Measurements from ENCODE around the gene PGM5. TPM values are rescaled to one million over a fixed set of nuclear protein-coding genes. Genes with fewer than 3 reads are reported as not detected.

Gene PGM5
- total and polyA plus RNA-seq, 11 donors, result 41.4 to 228 (median 175) TPM

DNA sequence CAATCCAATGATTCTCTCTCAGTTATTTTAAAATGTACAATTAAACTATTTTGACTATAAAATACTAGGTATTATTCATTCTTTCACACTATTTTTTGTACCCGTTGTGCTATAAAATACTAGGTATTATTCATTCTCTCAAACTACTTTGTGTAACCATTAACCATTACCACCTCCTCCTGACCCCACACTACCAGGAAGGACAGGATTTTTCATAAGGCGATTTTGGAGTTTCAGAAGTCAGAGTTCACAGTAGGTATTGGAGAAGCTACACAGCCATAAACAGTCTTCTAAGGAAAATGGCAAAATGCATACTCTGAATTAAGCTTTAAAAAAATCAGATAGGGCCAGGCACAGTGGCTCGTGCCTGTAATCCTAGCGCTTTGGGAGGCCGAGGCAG is 219.4 kb downstream of the PGM5 start:
- no peak for ATAC-seq
- intact Hi-C loops (cut with DNase I), result no loop called here
- Histone ChIP-seq H3K36me3 (no peaks in the 10 kb centered on the region), H3K27me3 (no peaks in the 10 kb centered on the region), H3K9me3 (no peaks in the 10 kb centered on the region), H3K4me1 (peaks cover 0 to 4% (median 0%) of the 10 kb centered on the region in 12 donors), H3K27ac (no peak overlapping the region), H3K4me3 (no peak overlapping the region)
- DNase-seq, result no peak
- TF ChIP-seq POLR2A (IDR thresholded peaks at IDR 0.05), result no peak
- TF ChIP-seq, protein P1, sequence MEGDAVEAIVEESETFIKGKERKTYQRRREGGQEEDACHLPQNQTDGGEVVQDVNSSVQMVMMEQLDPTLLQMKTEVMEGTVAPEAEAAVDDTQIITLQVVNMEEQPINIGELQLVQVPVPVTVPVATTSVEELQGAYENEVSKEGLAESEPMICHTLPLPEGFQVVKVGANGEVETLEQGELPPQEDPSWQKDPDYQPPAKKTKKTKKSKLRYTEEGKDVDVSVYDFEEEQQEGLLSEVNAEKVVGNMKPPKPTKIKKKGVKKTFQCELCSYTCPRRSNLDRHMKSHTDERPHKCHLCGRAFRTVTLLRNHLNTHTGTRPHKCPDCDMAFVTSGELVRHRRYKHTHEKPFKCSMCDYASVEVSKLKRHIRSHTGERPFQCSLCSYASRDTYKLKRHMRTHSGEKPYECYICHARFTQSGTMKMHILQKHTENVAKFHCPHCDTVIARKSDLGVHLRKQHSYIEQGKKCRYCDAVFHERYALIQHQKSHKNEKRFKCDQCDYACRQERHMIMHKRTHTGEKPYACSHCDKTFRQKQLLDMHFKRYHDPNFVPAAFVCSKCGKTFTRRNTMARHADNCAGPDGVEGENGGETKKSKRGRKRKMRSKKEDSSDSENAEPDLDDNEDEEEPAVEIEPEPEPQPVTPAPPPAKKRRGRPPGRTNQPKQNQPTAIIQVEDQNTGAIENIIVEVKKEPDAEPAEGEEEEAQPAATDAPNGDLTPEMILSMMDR (IDR thresholded peaks at IDR 0.05), result no peak
- WGBS, 4 donors, result 73 to 75% (median 75%) methylated on average over 5 of the region's 5 CpGs

DNA sequence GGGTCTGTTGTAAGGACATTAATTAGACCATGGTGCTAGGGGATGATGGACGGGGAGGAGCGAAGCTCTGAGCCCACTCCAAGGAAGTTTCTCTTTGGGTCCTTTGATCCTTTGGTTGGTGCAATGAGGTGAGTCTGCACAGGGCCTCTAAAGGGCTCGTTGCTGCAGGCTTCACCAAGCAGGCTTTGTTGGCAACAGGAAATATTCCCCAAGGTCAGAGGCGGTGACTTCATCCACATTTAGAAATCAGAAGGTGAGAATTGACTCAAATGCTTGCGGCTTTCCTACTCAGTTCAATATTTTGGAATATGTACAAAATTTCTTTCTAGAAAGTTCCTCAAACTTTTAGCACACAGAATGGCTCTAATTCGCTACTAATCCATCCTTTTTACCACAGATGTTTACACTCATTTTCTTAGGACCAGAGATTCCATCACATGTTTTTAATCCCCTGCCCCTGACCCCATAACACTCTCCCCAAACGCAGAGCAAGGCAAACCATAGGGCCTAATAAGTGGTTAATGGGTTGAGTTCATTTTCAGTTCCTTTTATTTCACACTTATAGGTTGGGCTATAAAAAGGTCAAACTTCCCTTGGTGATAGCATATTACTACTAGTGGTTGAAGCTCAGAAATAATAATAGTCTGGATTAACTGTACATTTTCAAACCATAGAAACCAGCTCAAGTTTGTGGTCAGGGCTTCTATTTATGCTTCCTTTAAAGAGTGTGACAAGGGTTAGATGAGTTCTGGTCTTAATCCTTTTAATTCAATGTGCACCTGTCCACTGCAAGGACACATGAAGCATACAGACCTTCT is 221.6 kb downstream of the PGM5 start:
- Histone ChIP-seq H3K9me3 (no peaks in the 10 kb centered on the region), H3K4me3 (no peak overlapping the region), H3K27ac (no peak overlapping the region), H3K27me3 (no peaks in the 10 kb centered on the region), H3K4me1 (peaks cover 0 to 4% (median 0%) of the 10 kb centered on the region in 12 donors), H3K36me3 (no peaks in the 10 kb centered on the region)
- no peak for DNase-seq
- ATAC-seq, result no peak
- intact Hi-C loops (cut with DNase I), result no loop called here
- 76 to 82% (median 78%) methylated on average over 7 of the region's 7 CpGs for WGBS, 4 donors
- TF ChIP-seq, protein P1 (IDR thresholded peaks at IDR 0.05), result no peak
- TF ChIP-seq POLR2A (IDR thresholded peaks at IDR 0.05), result no peak

Other genes with a start within 250 kb of the PGM5 start
- 10 to 100 TPM in 3 of 9 donors, 1 to 10 TPM in 6; 3.9 to 16.4 (median 6.5) TPM for gene ZNG1C, start 114.6 kb upstream of the PGM5 start, total RNA-seq
- 10 to 100 TPM in 1 of 2 donors, 1 to 10 TPM in 1; 5.2 to 17.6 TPM for gene ZNG1C, start 114.6 kb upstream of the PGM5 start, polyA plus RNA-seq
- gene FOXD4L3, start 53.7 kb upstream of the PGM5 start, total RNA-seq, result not detected
- not detected for gene FOXD4L3, start 53.7 kb upstream of the PGM5 start, polyA plus RNA-seq
- not detected for gene TMEM252, start 184.3 kb downstream of the PGM5 start, total RNA-seq
- gene TMEM252, start 184.3 kb downstream of the PGM5 start, polyA plus RNA-seq, result not detected